Heart right ventricle (tissue), 16 donors: ENCODE results near the gene KATNAL1. TPM values are rescaled to one million over a fixed set of nuclear protein-coding genes. Genes with fewer than 3 reads are reported as not detected.

Experiments
- ATAC-seq, 8 donors: fragments of 200-7000 bp; cut with Tn5 transposase; one replicate each; pipeline ENCODE4 v1.9.1; 2020; ENCODE audit warnings: mild to moderate bottlenecking in 8 of 8, moderate library complexity in 8 of 8, moderate number of reproducible peaks in 1 of 8
- DNase-seq, 2 donors: peaks; one replicate each; pipeline ENCODE4 v3.0.0-alpha.2; 2020
- H3K27ac ChIP-seq, 10 donors: fragments of 200-600 bp; sonication (generic) in 2 of 10; one replicate each; pipeline versions ENCODE4 v1.5.0 to v1.8.0; 2020 to 2022; ENCODE audit warnings: mild to moderate bottlenecking in 3 of 10
- H3K27me3 ChIP-seq, 7 donors: fragments of 200-600 bp; one replicate each; pipeline ENCODE4 v1.8.0; 2021 to 2022; ENCODE audit warnings: mild to moderate bottlenecking in 2 of 7
- H3K36me3 ChIP-seq, 9 donors: fragments of 200-600 bp; sonication (generic) in 1 of 9; one replicate each; pipeline versions ENCODE4 v1.5.0 to v1.8.0; 2020 to 2022; ENCODE audit warnings: mild to moderate bottlenecking in 2 of 9
- H3K4me1 ChIP-seq, 9 donors: fragments of 200-600 bp; sonication (generic) in 1 of 9; one replicate each; pipeline versions ENCODE4 v1.5.0 to v1.8.0; 2020 to 2022; ENCODE audit warnings: mild to moderate bottlenecking in 4 of 9
- H3K4me3 ChIP-seq, 10 donors: fragments of 200-600 bp; sonication (generic) in 2 of 10; one replicate each; pipeline versions ENCODE4 v1.5.0 to v1.8.0; 2020 to 2022; ENCODE audit warnings: mild to moderate bottlenecking in 7 of 10, moderate library complexity in 2 of 10
- H3K9me3 ChIP-seq, 11 donors: fragments of 200-600 bp in 10 of 11; sonication (generic) in 2 of 11; one replicate each; pipeline versions ENCODE4 v1.5.0 to v1.8.0; 2013 to 2022; ENCODE audit warnings: mild to moderate bottlenecking in 2 of 11, control low read depth in 1 of 11, moderate library complexity in 1 of 11
- CTCF ChIP-seq, 9 donors: fragments of 200-600 bp; sonication (generic) in 2 of 9; IDR thresholded peaks; one replicate each; pipeline versions ENCODE4 v1.5.0 to v1.8.0; 2021 to 2022; ENCODE audit warnings: antibody characterized with exemption in 9 of 9, mild to moderate bottlenecking in 5 of 9, moderate library complexity in 1 of 9
- WGBS, 2 donors: extraction: QIAGEN DNeasy Blood & Tissue Kit; methylation state at CpG; one replicate each; pipeline ENCODE4 v1.1.7; 2013; ENCODE audit warnings: inconsistent platforms in 1 of 2; 5-methylcytosine and 5-hydroxymethylcytosine counted together
- intact Hi-C, 10 donors: fragments of 100-400 bp; cut with DNase I; formaldehyde crosslinking; loops; one replicate each; pipeline versions ENCODE4 v1.11.1 to v1.14.2; 2022
- polyA plus RNA-seq, 2 donors: library from polyadenylated mRNA; stranded (reverse); fragments of 200-250 nt; gene quantifications; one replicate each; pipeline ENCODE4 v1.2.3, GENCODE V29; 2013
- total RNA-seq, 10 donors: library from RNA; stranded (reverse); fragmentation: NEBNext Ultra II Directional in 3 of 10; extraction: Animal tissue kit (Norgen Biotek cat#: 25700) in 3 of 10; gene quantifications; one replicate each; pipeline versions ENCODE4 v1.2.1 to v1.2.4, GENCODE V29; 2021 to 2023
- donor health status: Arrhythmogenic right ventricular cardiomyopathy.
- donor health status: ischemic (EF 13 %, LVEDD 7.1; RV severe dilation, severe dysfunction).
- donor health status: healthy with polysubstance abuse.
- donor health status: DM: no; HTN: yes; CAD: no.
- donor health status: DM: no; HTN: no; CAD: no.
- donor health status: ischemic (EF 25% LVEDD 6.9; RV normal size, moderate dysfunction).
- donor health status: ischemic (EF 25% LVEDD 5.7; RV mildly dilated, moderate dysfunction).
- donor health status: healthy.
- donor health status: DM: yes; HTN: yes; CAD: no.
- donor health status: Ischemic cardiomyopathy.
- donor health status: ischemic (EF 35%, LVEDD 5.7; RV mildly dilated, moderate dysfunction).
- donor health status: nonischemic (EF 11% LVEDD 7.7; RV severe dilation, severe dysfunction).
- donor health status: DM: yes; HTN: yes; CAD: no.
- donor health status: PGD.
- donor health status: ischemic (EF 29% LVEDD 5.4; RV normal size, mild dysfunction).
- donor health status: nonischemic (EF 23%, LVEDD 6.1; RV moderate dilation, normal function).

Gene KATNAL1
- total and polyA plus RNA-seq, 12 donors: 5.1 to 61.9 (median 51.9) TPM

GRCh38 chr13:30193279-30194234 is 113.8 kb downstream of the KATNAL1 start:
- Histone ChIP-seq H3K27ac (no peak overlapping the region), H3K27me3 (no peaks in the 10 kb centered on the region), H3K4me3 (no peak overlapping the region), H3K36me3 (no peaks in the 10 kb centered on the region), H3K4me1 (no peaks in the 10 kb centered on the region), H3K9me3 (no peaks in the 10 kb centered on the region)
- 89 to 92% methylated on average over 11 of the region's 11 CpGs for WGBS, 2 donors
- no peak for ATAC-seq
- DNase-seq: no peak
- TF ChIP-seq CTCF (IDR thresholded peaks at IDR 0.05): no peak
- intact Hi-C loops: no loop called here

- Histone ChIP-seq H3K27me3 (no peaks in the 10 kb centered on the region), H3K4me1 (no peaks in the 10 kb centered on the region), H3K4me3 (no peak overlapping the region), H3K36me3 (no peaks in the 10 kb centered on the region), H3K9me3 (no peaks in the 10 kb centered on the region), H3K27ac (no peak overlapping the region)
- intact Hi-C loops: no loop called here
- DNase-seq (no peak), ATAC-seq (no peak)
- TF ChIP-seq CTCF (IDR thresholded peaks at IDR 0.05): no peak
- 81 to 83% methylated on average over 10 of the region's 10 CpGs for WGBS, 2 donors
These were observed 114.8 kb downstream of the KATNAL1 start for GRCh38 chr13:30192320-30193093.

GRCh38 chr13:30191491-30192100 is 115.8 kb downstream of the KATNAL1 start:
- WGBS, 2 donors: 86 to 90% methylated on average over 5 of the region's 5 CpGs
- Histone ChIP-seq H3K36me3 (no peaks in the 10 kb centered on the region), H3K4me3 (no peak overlapping the region), H3K27me3 (no peaks in the 10 kb centered on the region), H3K9me3 (no peaks in the 10 kb centered on the region), H3K4me1 (no peaks in the 10 kb centered on the region), H3K27ac (no peak overlapping the region)
- intact Hi-C loops: no loop called here
- no peak for ATAC-seq
- TF ChIP-seq CTCF (IDR thresholded peaks at IDR 0.05): no peak
- no peak for DNase-seq
